Tibial nerve (tissue), 4 donors: ENCODE data around the gene ADI1. TPM values are rescaled to one million over a fixed set of nuclear protein-coding genes. Genes with fewer than 3 reads are reported as not detected.
A peak's percentile ranks its signal among the peaks of the same experiment; 100 is the strongest.

Experiments used
- DNase-seq, 2 donors: peaks; one replicate each; pipeline ENCODE4 v3.0.0-alpha.2; 2019; ENCODE audit warnings: low spot score in 2 of 2
- H3K27ac ChIP-seq, 4 donors: fragments of 200-600 bp; sonication (generic) in 3 of 4; one replicate each; pipeline ENCODE4 v1.5.1; 2017 to 2019; ENCODE audit warnings: mild to moderate bottlenecking in 1 of 4
- H3K27me3 ChIP-seq, 2 donors: fragments of 200-600 bp; sonication (generic) in 1 of 2; one replicate each; pipeline versions ENCODE4 v1.5.1 to v1.6.0; 2017 to 2019
- H3K36me3 ChIP-seq, 3 donors: fragments of 200-600 bp; sonication (generic); one replicate each; pipeline ENCODE4 v1.5.1; 2018 to 2019
- H3K4me1 ChIP-seq, 4 donors: fragments of 200-600 bp; sonication (generic) in 3 of 4; one replicate each; pipeline ENCODE4 v1.5.1; 2017 to 2019
- H3K4me3 ChIP-seq, 4 donors: fragments of 200-600 bp; sonication (generic) in 3 of 4; one replicate each; pipeline ENCODE4 v1.5.1; 2017 to 2019; ENCODE audit warnings: mild to moderate bottlenecking in 1 of 4, moderate library complexity in 1 of 4
- H3K9me3 ChIP-seq, 4 donors: fragments of 200-600 bp; sonication (generic) in 3 of 4; one replicate each; pipeline ENCODE4 v1.5.1; 2017 to 2019
- CTCF ChIP-seq, 5 experiments: fragments of 200-600 bp in 3 of 5; fragments of 450-650 bp in 2 of 5; sonication (generic) in 3 of 5; IDR thresholded peaks; one replicate each; pipeline ENCODE4 v1.5.1; 2016 to 2019; ENCODE audit warnings: antibody characterized with exemption in 5 of 5, mild to moderate bottlenecking in 3 of 5, moderate library complexity in 2 of 5
- EP300 ChIP-seq, 2 donors: sonication (generic); formaldehyde crosslinking; IDR thresholded peaks; one replicate each; pipeline ENCODE4 v1.6.1; 2017; ENCODE audit warnings: antibody characterized with exemption in 2 of 2, mild to moderate bottlenecking in 1 of 2
- POLR2A ChIP-seq, 2 donors: fragments of 450-650 bp; IDR thresholded peaks; one replicate each; pipeline ENCODE4 v1.6.1; 2017; ENCODE audit warnings: antibody characterized with exemption in 2 of 2, mild to moderate bottlenecking in 2 of 2, moderate library complexity in 2 of 2
- WGBS, 2 donors: methylation state at CpG; one replicate each; pipeline ENCODE4 v1.1.5; 2018; 5-methylcytosine and 5-hydroxymethylcytosine counted together
- total RNA-seq, 4 donors: library from RNA; depleted of rRNA; stranded (reverse); fragments of >200 nt; gene quantifications; one replicate each; pipeline ENCODE4 v1.1.0, GENCODE V29; 2016

The ADI1 gene
- total RNA-seq, 4 donors from 2014 or later = 51.9 to 112 (median 106) TPM

DNA sequence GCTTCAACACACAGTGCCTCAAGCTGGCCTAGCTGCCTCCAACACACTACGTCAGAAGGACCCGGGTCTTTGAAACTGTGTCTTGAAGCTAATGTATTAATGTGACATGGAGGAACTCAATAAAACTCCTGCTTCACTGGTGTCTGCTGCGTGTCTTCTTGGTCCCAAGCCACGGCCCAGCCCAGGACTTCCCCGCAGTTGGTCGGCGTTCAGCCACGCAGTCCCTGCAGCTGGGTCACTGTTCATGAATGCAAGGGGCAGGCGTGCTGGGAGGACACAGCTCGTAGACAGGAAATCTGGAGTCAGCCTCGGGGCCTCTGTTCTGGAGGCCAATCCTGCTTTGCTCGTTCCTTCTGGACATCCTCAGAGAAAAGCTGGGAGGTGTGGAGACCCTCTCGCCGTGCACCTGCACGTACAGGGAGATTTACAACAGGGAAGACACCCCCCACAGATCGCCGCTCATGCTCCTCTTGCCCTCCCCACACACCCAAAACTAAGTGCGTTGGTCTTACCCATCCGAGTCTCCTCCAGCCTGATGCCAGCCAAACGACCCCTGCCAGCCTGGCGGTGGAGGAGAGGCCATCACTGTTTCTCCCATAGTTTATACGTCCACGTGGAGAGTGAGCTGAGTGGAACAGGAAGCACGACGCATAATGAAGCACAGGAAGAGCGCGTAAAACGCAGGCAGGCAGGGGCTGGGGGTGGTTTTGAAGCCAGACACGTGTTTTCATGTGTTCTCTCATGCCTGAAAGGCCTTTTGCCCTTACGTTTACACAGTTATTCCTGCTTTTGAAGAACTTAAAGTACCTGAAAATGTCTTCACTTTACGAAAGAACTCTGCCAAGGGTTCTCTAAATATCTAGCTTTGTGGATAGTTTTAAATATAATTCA lies 39.7 kb downstream of the ADI1 start:
- H3K9me3 ChIP-seq = no peaks in the 10 kb centered on the region
- no peak for TF ChIP-seq CTCF (IDR thresholded peaks at IDR 0.05)
- TF ChIP-seq EP300 (IDR thresholded peaks at IDR 0.05) = no peak
- no peak for TF ChIP-seq POLR2A (IDR thresholded peaks at IDR 0.05)
- H3K27ac ChIP-seq = peak overlapping the region in 3 of 4 donors; percentile 31 to 95 (median 87)
- H3K4me3 ChIP-seq = no peak overlapping the region
- H3K27me3 ChIP-seq = no peaks in the 10 kb centered on the region
- peaks cover 0 to 59% (median 0%) of the 10 kb centered on the region in 3 donors for H3K36me3 ChIP-seq
- DNase-seq = no peak
- H3K4me1 ChIP-seq = peaks cover 0 to 21% (median 5%) of the 10 kb centered on the region in 4 donors
- WGBS, 2 donors = 83 to 86% methylated on average over 27 to 31 of the region's 31 CpGs

GRCh38 chr2:3478846-3479385 lies 40.4 kb downstream of the ADI1 start:
- Histone ChIP-seq H3K9me3 (no peaks in the 10 kb centered on the region), H3K27ac (peak overlapping the region in 3 of 4 donors; percentile 31 to 95 (median 87)), H3K4me1 (peaks cover 0 to 21% (median 5%) of the 10 kb centered on the region in 4 donors), H3K36me3 (peaks cover 0 to 52% (median 0%) of the 10 kb centered on the region in 3 donors), H3K4me3 (no peak overlapping the region), H3K27me3 (no peaks in the 10 kb centered on the region)
- TF ChIP-seq POLR2A (IDR thresholded peaks at IDR 0.05) = no peak
- WGBS, 2 donors = 73 to 84% methylated on average over 9 to 18 of the region's 19 CpGs
- no peak for DNase-seq

DNA sequence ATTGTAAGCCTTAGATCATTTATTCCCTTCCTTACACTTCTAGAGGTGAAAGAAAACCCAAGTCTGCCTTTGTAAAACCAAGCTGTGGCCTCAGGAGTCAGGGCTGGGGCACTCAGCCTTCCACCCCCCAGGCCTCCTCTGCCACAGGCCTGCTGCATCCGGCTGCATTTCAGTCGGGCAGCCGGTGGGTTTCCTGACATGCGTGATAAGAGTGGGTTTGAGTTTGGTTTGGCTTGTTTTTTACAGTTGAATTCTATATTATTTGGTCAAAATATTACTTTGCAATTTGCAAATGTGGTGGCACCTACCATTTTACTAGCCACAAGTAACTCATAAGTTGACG lies 42.4 kb downstream of the ADI1 start:
- H3K27ac ChIP-seq = peak overlapping the region; percentile 78 to 95 (median 83)
- 34 to 51% methylated on average over 5 of the region's 5 CpGs for WGBS, 2 donors
- H3K36me3 ChIP-seq = peaks cover 0 to 40% (median 0%) of the 10 kb centered on the region in 3 donors
- H3K9me3 ChIP-seq = no peaks in the 10 kb centered on the region
- no peaks in the 10 kb centered on the region for H3K27me3 ChIP-seq
- H3K4me1 ChIP-seq = peaks cover 0 to 35% (median 6%) of the 10 kb centered on the region in 4 donors
- no peak for DNase-seq
- no peak for TF ChIP-seq POLR2A (IDR thresholded peaks at IDR 0.05)
- no peak for TF ChIP-seq CTCF (IDR thresholded peaks at IDR 0.05)
- TF ChIP-seq EP300 (IDR thresholded peaks at IDR 0.05) = no peak
- H3K4me3 ChIP-seq = no peak overlapping the region

DNA sequence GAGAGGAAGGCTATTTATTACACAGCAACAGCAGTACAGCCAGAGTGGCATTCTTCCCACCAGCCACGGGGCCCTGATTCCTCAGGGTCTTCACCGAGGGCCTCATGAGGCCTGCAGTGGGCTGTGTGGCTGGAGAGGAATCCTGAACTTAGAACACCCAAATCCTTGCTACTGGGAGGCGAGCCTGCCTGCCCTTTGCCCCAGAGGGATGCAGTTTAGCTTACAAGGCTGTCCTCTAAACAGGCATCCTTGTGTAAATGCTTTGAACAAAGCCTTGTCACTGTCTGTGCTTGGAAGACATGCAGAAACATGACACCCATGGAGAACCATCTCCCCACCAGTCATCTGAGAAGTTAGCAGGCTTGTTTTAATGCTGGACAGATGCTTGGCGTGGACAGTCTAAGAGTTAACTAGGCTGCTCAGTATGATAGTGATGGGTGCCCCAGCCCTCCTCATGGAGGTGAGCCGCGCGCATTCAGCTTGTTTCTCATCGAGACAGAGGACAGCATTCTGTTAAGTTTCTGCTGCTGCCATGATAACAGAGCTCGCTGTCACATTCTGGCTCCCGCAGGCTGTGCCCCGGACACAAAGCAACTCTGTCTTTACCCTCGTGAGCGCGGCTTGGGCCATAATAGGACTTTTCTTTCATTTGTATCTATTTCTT lies 42.9 kb downstream of the ADI1 start:
- peak overlapping the region; percentile 78 to 95 (median 83) for H3K27ac ChIP-seq
- TF ChIP-seq POLR2A (IDR thresholded peaks at IDR 0.05) = peak in 1 of 2 donors; percentile 26
- TF ChIP-seq CTCF (IDR thresholded peaks at IDR 0.05) = no peak
- TF ChIP-seq EP300 (IDR thresholded peaks at IDR 0.05) = peak in 1 of 2 donors; percentile 59
- peaks cover 0 to 40% (median 11%) of the 10 kb centered on the region in 4 donors for H3K4me1 ChIP-seq
- peak overlapping the region in 1 of 4 donors; percentile 22 for H3K4me3 ChIP-seq
- 26 to 44% methylated on average over 14 of the region's 14 CpGs for WGBS, 2 donors
- H3K36me3 ChIP-seq = peaks cover 0 to 40% (median 0%) of the 10 kb centered on the region in 3 donors
- H3K9me3 ChIP-seq = no peaks in the 10 kb centered on the region
- DNase-seq = no peak
- no peaks in the 10 kb centered on the region for H3K27me3 ChIP-seq

- no peak for DNase-seq
- no peak for TF ChIP-seq EP300 (IDR thresholded peaks at IDR 0.05)
- Histone ChIP-seq H3K27me3 (no peaks in the 10 kb centered on the region), H3K27ac (peak overlapping the region; percentile 78 to 95 (median 83)), H3K4me1 (peaks cover 0 to 47% (median 17%) of the 10 kb centered on the region in 4 donors), H3K36me3 (peaks cover 0 to 40% (median 0%) of the 10 kb centered on the region in 3 donors), H3K4me3 (peak overlapping the region in 1 of 4 donors; percentile 22), H3K9me3 (no peaks in the 10 kb centered on the region)
- 72 to 84% methylated on average over 28 of the region's 28 CpGs for WGBS, 2 donors
These were observed 43.6 kb downstream of the ADI1 start for GRCh38 chr2:3475771-3476170.
